ENCODE data around the gene TNF. TPM values are rescaled to one million over a fixed set of nuclear protein-coding genes. Genes with fewer than 3 reads are reported as not detected.

The TNF gene
- total RNA-seq, 2 experiments from 2014 or later, result 2.5 to 3.5 TPM

DNA sequence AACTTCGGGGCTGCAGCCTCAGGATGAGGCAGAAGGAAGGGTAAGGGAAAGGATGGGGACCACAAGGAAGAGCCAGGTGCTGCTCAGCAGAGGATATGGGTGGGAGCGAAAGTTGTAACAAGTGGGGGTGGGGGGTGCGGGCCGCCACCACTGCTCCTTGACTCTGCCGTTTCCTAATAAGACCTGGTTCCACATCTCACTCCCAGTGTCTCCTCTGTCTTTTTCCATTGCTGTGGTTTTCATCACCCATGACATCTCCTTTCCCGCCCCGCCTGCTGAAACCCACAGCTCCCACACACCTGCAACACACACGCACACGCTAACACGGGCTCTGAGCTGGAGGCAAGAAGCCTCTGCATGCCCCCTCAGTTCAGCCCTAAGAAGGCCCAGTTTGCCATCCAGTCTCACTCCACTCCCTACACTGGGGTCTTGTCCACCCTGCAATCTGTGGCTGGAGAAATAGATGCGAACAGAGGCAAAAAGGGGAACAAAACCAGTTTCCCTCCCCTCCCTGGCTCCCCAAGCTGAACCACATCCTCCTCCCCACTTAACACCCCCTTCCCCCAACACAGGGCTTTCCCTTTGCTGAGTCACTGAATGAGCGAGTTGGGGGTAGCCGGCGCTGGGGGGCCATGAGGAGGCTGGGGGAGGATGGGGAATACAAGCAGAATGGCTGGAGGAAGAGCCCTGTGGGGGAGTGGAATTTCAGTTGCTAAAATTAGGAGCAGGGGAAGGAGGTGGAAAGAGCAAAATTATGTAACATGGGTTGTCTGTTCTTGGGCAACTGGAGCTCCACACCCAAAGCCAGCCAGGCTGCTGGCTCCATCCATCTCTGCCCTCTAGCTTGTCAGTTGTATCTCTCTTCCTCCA is 16.5 kb upstream of the TNF start:
- Histone ChIP-seq H3K9me3 (ENCODE audit: low read length) (no peaks in the 10 kb centered on the region), H3K79me2 (ENCODE audit: insufficient read depth, low read depth, low read length) (no peaks in the 10 kb centered on the region), H3K4me2 (ENCODE audit: low read length) (peak overlapping the region; percentile 81), H4K20me1 (ENCODE audit: insufficient read depth, low read length) (no peaks in the 10 kb centered on the region), H2AFZ (ENCODE audit: low read length) (no peak overlapping the region), H3K4me3 (ENCODE audit: low read depth, low read length, poor library complexity, severe bottlenecking) (peak overlapping the region; percentile 57), H3K27ac (ENCODE audit: low read depth, low read length, poor library complexity, severe bottlenecking) (peak overlapping the region; percentile 94), H3K36me3 (ENCODE audit: insufficient read depth, low read length) (peaks cover 46% of the 10 kb centered on the region), H3K9me2 (ENCODE audit: insufficient read depth, low read length) (no peaks in the 10 kb centered on the region), H3K4me1 (ENCODE audit: insufficient read depth, low read length, poor library complexity, severe bottlenecking) (peaks cover 83% of the 10 kb centered on the region)
- DNase-seq (ENCODE audit: low spot score), result peak; percentile 75
- intact Hi-C loops (cut with micrococcal nuclease; ENCODE audit: unreplicated experiment), result no loop called here
- POLR2A ChIA-PET, result interaction anchor here (0.9 to 1.9 kb wide), 5 partner anchors 10 to 24 kb away, joined by 3 to 5 read pairs (median 4); partner anchors contain the start of gene TNF
- no TSS peak for BruUV-seq (replicated peaks)
- no peak for TF ChIP-seq EZH2phosphoT487 (IDR thresholded peaks at IDR 0.05; ENCODE audit: borderline replicate concordance, low read depth, low read length)
- TF ChIP-seq, protein P1, sequence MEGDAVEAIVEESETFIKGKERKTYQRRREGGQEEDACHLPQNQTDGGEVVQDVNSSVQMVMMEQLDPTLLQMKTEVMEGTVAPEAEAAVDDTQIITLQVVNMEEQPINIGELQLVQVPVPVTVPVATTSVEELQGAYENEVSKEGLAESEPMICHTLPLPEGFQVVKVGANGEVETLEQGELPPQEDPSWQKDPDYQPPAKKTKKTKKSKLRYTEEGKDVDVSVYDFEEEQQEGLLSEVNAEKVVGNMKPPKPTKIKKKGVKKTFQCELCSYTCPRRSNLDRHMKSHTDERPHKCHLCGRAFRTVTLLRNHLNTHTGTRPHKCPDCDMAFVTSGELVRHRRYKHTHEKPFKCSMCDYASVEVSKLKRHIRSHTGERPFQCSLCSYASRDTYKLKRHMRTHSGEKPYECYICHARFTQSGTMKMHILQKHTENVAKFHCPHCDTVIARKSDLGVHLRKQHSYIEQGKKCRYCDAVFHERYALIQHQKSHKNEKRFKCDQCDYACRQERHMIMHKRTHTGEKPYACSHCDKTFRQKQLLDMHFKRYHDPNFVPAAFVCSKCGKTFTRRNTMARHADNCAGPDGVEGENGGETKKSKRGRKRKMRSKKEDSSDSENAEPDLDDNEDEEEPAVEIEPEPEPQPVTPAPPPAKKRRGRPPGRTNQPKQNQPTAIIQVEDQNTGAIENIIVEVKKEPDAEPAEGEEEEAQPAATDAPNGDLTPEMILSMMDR (conservative IDR thresholded peaks at IDR 0.05; ENCODE audit: low read length), result no peak
- CTCF ChIA-PET (ENCODE audit: unreplicated experiment), result interaction anchor here (1.6 kb wide), 1 partner anchor 14 kb away, joined by 3 read pairs; no protein-coding TSS in a partner anchor

GRCh38 chr6:31559606-31559957 is 15.8 kb upstream of the TNF start:
- Histone ChIP-seq H4K20me1 (ENCODE audit: insufficient read depth, low read length) (no peaks in the 10 kb centered on the region), H3K9me3 (ENCODE audit: low read length) (no peaks in the 10 kb centered on the region), H2AFZ (ENCODE audit: low read length) (no peak overlapping the region), H3K4me3 (ENCODE audit: low read depth, low read length, poor library complexity, severe bottlenecking) (peak overlapping the region; percentile 57), H3K79me2 (ENCODE audit: insufficient read depth, low read depth, low read length) (no peaks in the 10 kb centered on the region), H3K9me2 (ENCODE audit: insufficient read depth, low read length) (no peaks in the 10 kb centered on the region), H3K27ac (ENCODE audit: low read depth, low read length, poor library complexity, severe bottlenecking) (peak overlapping the region; percentile 94), H3K4me1 (ENCODE audit: insufficient read depth, low read length, poor library complexity, severe bottlenecking) (peaks cover 75% of the 10 kb centered on the region), H3K4me2 (ENCODE audit: low read length) (peak overlapping the region; percentile 81), H3K36me3 (ENCODE audit: insufficient read depth, low read length) (peaks cover 46% of the 10 kb centered on the region)
- ChIA-PET CTCF (ENCODE audit: unreplicated experiment) (no interaction called here), POLR2A (interaction anchor here (0.6 to 1.9 kb wide), 10 partner anchors 8 to 61 kb away, joined by 3 to 6 read pairs (median 3); partner anchors contain the start of genes LST1 and TNF)
- DNase-seq (ENCODE audit: low spot score), result no peak
- BruUV-seq (replicated peaks), result TSS peak; percentile 50
- TF ChIP-seq EZH2phosphoT487 (IDR thresholded peaks at IDR 0.05; ENCODE audit: borderline replicate concordance, low read depth, low read length), result no peak
- TF ChIP-seq, protein P1 (conservative IDR thresholded peaks at IDR 0.05; ENCODE audit: low read length), result no peak
- intact Hi-C loops (cut with micrococcal nuclease; ENCODE audit: unreplicated experiment), result no loop called here
